ENCODE results near the gene GNA14. TPM values are rescaled to one million over a fixed set of nuclear protein-coding genes. Genes with fewer than 3 reads are reported as not detected.
"Not testable (repeated sequence)": the region's sequence is repeated elsewhere in the genome, so short reads cannot be mapped to it uniquely, and the experiment has no call there.

Gene GNA14
- total RNA-seq, 1 experiment from 2014 or later, result not detected

DNA sequence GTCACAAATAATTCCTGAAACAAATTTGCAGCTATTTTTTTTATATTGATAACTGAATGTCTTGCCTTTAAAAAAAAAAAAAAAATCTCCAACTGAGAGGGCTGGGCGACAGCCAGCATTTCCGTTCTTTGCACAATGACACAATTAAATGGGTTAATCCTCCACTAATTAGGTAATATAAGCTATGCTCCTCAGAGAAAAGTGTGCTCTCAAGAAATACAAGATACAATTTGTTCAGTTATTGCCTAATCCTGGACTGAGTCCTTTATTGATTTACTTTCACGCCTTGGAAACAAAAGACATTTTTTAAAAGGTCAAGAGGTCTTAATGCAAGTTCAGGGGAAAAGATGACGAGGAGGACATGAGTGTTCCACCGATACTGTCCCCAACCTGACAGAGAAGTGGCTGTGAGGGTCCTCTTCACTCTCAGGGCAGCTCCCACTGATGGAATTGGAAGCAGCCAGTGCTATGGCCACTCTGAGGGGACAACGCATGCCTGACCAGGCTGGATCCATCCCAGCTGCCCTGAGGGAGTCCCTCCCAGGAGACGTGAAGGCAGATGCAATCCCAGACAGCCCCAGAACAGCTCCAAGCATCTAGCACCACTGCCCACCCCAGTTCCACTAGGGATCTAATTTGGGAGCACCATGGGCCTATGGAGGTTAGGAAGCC, 220.7 kb downstream of the GNA14 start:
- no peaks in the 10 kb centered on the region for H3K36me3 ChIP-seq
- H3K9me3 ChIP-seq, result no peaks in the 10 kb centered on the region
- DNase-seq, result no peak
- H3K27me3 ChIP-seq, result no peaks in the 10 kb centered on the region
- H3K4me3 ChIP-seq, result no peak overlapping the region

DNA sequence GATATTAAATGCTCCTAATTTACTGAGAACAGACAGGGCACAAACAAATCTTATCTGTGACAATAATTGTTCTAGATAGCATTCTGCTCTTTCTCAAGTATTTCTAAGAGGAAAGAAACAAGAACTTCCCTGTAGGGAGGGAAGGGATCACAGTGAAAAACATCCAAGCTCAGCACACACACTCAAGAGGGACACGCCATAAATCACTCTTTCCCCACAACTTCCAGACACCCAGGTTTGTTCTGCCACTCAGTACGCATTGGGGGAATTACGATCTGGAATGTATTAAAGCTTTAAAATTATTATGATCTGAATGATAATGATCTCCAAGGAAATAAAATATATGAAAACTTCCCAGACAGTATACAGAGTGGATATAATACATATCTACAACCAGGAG, 221.4 kb downstream of the GNA14 start:
- Histone ChIP-seq H3K36me3 (no peaks in the 10 kb centered on the region), H3K4me3 (no peak overlapping the region), H3K9me3 (no peaks in the 10 kb centered on the region), H3K27me3 (no peaks in the 10 kb centered on the region)
- DNase-seq, result no peak

DNA sequence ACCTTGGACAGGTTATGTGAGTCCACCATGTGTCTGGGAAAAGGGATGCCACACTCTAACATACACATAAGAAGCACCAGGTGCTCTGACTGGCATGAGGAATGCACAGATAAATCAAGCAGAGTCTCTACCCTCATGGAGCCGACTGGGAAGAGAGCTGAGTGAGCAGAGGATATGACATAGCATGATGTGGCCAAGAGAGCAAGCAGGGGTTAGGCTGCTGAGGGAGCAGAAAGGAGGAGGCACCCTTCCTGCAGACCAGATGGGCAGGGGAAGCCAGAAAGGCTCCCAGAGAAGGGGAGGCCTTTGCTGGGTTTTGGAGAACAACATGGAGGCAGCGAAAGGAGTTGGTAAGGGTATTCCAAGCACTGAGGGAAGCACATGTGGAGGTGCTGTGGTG, 223.1 kb downstream of the GNA14 start:
- Histone ChIP-seq H3K36me3 (no peaks in the 10 kb centered on the region), H3K27me3 (no peaks in the 10 kb centered on the region), H3K4me3 (no peak overlapping the region), H3K9me3 (no peaks in the 10 kb centered on the region)
- DNase-seq, result no peak

DNA sequence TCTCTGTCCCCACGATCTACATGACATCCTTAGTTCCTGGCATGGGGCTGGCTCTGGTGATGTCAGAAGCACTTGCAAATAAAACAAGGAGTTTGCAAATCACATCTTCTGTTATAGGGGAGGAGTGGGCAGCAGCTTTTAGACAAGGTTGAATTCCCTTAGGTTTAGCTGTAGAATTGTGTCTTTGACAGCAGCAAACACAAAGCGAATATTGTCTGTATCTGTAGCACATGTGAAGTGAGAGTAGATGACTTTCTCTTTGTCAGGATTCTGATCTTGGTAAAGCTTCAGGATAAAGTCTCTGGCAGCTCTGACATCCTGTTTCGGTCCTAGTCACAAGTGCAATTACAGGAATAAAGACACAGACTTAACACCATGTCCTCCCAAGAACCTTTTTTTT, 224.3 kb downstream of the GNA14 start:
- H3K9me3 ChIP-seq, result no peaks in the 10 kb centered on the region
- H3K4me3 ChIP-seq, result no peak overlapping the region
- no peaks in the 10 kb centered on the region for H3K36me3 ChIP-seq
- no peak for DNase-seq
- no peaks in the 10 kb centered on the region for H3K27me3 ChIP-seq

DNA sequence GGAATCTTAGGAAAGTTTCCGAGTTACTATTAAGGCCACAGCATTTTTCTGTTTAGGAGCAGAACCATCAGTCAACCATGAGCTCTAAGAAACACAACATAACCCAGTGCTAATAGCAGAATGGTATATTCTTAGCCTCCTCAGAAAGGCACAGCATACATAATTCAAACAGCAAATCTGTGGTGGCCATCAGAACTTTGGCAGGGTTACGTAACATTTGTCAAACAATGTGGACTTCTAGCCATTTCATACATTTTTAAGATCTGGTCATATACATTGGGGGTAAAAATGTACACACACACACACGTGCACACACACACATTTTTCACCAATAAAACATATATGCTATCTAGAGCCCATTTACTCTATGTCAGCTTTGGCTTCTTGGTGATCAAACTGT, 225.2 kb downstream of the GNA14 start:
- Histone ChIP-seq H3K9me3 (no peaks in the 10 kb centered on the region), H3K27me3 (no peaks in the 10 kb centered on the region), H3K36me3 (no peaks in the 10 kb centered on the region), H3K4me3 (no peak overlapping the region)
- no peak for DNase-seq

DNA sequence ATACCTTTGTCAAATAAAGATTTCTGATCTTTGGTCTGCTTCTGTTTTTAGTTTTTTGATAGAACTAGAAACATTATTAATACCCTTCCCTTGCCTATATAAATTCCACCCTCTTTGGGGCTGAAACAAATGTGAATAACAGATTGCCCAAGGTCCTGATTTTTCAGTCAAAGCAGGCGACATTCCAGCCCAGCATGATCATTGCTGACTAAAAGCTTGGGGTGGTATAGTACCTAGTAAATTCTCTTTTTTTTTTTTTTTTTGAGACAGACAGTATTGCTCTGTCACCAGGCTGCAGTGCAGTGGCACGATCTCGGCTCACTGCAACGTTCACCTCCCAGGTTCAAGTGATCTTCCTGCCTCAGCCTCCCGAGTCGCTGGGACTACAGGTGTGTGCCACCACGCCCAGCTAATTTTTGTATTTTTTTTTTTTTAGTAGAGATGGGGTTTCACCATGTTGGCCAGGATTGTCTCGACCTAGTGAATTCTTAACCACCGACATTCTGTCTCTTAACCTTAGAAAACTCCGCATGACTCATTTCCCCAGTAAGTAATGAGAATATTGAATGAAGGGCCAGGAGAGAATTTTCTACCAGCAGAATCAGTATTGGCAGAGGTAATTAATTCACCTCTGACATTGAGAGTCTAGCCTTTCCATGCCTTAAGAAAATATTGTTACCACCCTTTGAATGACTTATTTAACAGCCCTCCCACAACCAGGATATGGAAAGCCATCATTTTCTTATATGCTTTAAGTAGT, 226.4 kb downstream of the GNA14 start:
- H3K4me3 ChIP-seq, result no peak overlapping the region
- H3K9me3 ChIP-seq, result no peaks in the 10 kb centered on the region
- DNase-seq, result no peak
- H3K27me3 ChIP-seq, result no peaks in the 10 kb centered on the region
- no peaks in the 10 kb centered on the region for H3K36me3 ChIP-seq

DNA sequence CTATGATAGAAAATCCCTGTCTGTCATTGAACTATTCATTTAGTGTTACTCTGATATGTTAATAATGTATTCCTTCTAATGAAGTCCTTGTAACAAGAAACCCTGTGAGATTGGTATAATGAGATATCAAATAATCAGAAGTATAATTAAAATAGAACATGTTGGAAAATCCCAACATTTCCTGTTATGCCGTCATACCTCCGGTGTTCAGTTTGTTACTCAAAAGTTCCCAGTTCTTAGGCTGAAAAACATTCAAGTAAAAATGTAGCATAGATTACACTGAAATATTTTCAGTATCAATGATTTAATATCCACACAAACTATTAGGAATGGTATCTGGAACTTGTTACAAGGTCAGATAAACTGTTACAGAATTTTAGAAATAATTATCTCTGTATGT, 227.5 kb downstream of the GNA14 start:
- Histone ChIP-seq H3K27me3 (no peaks in the 10 kb centered on the region), H3K9me3 (no peaks in the 10 kb centered on the region), H3K36me3 (no peaks in the 10 kb centered on the region), H3K4me3 (no peak overlapping the region)
- DNase-seq, result no peak

DNA sequence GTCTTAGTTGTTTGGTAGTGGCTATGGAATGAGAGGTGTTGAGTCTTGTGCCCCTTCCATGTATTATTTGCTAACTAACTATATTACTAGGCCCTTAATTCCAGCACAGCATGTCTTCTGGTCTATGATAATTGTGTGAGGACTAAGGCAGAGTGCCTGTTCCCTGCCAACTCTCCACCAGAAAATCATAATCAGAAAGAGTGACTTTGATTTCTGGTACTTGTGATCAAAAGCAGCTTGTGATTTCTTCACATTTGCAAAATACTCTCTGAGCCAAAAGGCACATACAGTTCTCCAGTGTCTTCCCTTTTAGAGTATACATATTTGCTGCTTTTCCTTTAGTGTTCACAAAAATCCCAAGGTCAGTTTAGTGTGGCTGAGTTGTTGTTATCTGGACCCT, 229.9 kb downstream of the GNA14 start:
- DNase-seq, result no peak

DNA sequence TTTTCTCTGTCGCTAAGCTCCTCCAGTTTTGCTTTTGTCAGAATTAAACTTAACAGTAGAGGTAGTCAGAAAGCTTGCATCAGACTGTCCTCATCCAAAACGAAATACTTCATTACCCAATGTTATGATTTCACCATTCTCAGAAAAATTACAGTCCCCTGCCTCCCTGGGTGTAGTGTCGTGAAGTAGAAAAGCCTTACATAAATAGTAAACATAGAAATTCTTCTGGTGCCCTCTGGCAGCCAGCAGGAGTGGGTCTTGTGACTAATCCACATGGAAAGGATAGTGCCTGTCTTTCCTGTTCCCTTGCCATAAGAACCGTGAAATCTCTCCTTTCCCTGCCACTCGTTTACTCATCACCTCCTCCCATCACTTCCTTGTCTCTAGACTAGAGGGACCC, 230.6 kb downstream of the GNA14 start:
- H3K9me3 ChIP-seq, result no peaks in the 10 kb centered on the region
- H3K27me3 ChIP-seq, result no peaks in the 10 kb centered on the region
- H3K4me3 ChIP-seq, result no peak overlapping the region
- H3K36me3 ChIP-seq, result no peaks in the 10 kb centered on the region
- peak; percentile 71 for DNase-seq

More for the DNA sequence above, 229.9 kb downstream of the GNA14 start:
- Histone ChIP-seq H3K27me3 (no peaks in the 10 kb centered on the region), H3K4me3 (no peak overlapping the region), H3K9me3 (no peaks in the 10 kb centered on the region), H3K36me3 (no peaks in the 10 kb centered on the region)

DNA sequence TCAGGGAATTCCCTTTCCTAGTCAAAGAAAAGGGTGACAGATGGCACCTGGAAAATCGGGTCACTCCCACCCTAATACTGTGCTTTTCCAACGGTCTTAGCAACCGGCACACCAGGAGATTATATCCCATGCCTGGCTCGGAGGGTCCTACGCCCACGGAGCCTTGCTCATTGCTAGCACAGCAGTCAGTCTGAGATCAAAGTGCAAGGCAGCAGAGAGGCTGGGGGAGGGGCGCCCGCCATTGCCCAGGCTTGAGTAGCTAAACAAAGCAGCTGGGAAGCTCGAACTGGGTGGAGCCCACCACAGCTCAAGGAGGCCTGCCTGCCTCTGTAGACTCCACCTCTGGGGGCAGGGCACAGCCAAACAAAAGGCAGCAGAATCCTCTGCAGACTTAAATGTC, 239.6 kb downstream of the GNA14 start:
- H3K36me3 ChIP-seq, H3K9me3 ChIP-seq, H3K4me3 ChIP-seq, H3K27me3 ChIP-seq, DNase-seq: not testable (repeated sequence)

DNA sequence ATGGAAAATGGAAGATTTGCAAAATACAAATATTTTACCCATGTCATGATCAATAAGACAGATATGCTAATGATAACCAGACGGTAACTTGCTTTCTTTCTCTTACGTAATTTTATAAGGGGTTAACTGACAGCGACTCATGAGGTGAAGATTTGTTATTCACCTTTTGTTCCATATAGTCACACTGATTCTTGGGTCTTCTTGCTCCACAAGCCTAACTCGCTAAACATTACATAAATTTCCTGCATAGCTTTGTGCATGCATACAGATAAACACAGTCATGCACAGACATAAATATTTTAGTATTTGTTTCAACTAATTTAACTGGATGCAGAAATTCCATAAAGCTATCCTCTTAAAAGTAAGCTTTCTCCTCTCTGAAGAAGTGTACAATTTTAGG, 244.9 kb downstream of the GNA14 start:
- Histone ChIP-seq H3K36me3 (no peaks in the 10 kb centered on the region), H3K4me3 (no peak overlapping the region), H3K9me3 (no peaks in the 10 kb centered on the region), H3K27me3 (no peaks in the 10 kb centered on the region)
- DNase-seq, result no peak

DNA sequence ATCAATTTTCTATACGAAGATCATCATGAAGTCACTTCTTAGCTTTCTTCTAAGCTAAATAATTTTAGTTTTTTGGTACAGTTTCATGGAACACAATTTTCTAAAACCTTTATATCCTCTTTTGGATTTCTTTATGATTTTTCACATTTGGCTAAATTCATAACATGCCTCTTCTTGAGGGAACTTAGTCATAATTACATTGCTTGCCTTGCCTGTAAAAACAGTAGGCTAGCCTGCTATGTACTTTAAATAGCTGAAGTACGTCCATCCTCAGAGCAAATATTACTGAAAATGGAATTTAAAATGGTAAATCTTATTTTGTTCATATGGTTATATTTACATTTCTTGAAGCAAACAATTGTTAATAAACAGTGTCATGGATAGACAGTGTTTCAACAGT, 245.8 kb downstream of the GNA14 start:
- H3K9me3 ChIP-seq, result no peaks in the 10 kb centered on the region
- DNase-seq, result no peak
- no peaks in the 10 kb centered on the region for H3K27me3 ChIP-seq
- H3K4me3 ChIP-seq, result no peak overlapping the region
- H3K36me3 ChIP-seq, result no peaks in the 10 kb centered on the region

DNA sequence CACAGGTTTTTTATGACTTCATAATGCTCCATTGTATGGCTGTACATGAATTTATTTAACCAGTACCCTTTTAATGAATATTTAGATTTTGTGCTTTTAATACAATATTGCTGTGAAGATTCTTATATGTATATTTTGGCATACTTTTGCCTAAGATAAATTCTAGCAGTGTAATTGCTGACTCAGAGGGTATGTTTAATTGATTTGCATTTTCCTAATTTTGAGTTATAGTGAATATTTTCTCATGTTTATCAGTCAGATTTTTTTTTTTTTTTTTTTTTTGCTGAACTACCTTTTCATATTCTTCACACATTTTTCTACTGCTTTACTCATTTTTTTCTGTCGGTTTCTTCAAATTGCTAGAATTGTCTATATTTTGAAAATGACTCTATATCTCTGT, 248.2 kb downstream of the GNA14 start:
- Histone ChIP-seq H3K27me3 (no peaks in the 10 kb centered on the region), H3K36me3 (no peaks in the 10 kb centered on the region), H3K4me3 (no peak overlapping the region), H3K9me3 (no peaks in the 10 kb centered on the region)
- no peak for DNase-seq

DNA sequence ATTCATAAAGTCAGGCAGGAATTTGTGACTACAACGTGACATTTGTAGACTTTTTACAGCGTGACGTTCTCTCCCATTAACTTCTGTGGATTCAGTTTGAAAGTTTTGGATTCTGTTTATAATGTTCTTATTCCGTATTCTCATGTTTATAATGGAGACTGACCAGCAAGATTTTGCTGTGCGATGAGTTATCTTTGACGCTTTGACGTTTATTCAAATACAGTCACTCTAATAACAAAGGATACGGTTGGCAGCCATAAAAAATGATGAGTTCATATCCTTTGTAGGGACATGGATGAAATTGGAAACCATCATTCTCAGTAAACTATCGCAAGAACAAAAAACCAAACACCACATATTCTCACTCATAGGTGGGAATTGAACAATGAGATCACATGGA, 249.5 kb downstream of the GNA14 start:
- H3K36me3 ChIP-seq, DNase-seq, H3K27me3 ChIP-seq, H3K4me3 ChIP-seq, H3K9me3 ChIP-seq: not testable (repeated sequence)

DNA sequence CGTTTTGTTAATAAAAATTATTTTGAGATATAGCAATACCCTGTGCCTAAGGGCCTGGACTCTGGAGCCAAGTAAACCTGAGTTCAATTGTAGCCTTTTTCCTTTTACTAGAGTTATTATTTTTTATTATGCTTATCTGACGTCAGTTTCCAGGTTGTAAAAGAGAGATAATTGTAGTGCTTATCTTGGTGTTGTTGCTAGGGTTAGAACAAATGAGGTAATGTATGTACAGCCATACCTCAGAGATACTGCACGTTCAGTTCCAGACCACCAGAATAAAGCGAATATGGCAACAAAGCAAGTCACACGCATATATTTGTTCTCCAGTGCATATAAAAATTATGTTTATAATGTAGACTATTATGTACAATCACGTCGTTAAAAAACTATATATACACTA, 255.8 kb downstream of the GNA14 start:
- Histone ChIP-seq H3K36me3 (no peaks in the 10 kb centered on the region), H3K27me3 (no peaks in the 10 kb centered on the region), H3K9me3 (no peaks in the 10 kb centered on the region), H3K4me3 (no peak overlapping the region)
- DNase-seq, result no peak

DNA sequence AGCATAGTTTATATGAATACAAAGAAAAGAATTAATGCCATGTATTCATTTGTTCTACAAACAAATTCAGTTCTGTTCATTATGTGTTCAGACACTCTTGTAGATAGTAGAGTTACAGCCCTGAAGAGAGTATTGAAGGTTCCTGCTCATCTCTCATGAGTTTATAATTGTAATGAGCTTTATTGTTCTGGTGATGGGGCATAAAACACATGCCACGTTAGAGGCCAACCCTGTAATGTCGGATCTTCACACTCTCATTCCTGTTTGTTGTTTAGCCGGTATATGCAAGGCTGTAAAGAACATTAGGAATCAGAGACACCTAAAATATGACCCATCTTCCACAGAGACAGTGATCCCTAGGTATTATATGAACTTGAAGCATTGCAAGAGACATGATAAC, 256.3 kb downstream of the GNA14 start:
- no peaks in the 10 kb centered on the region for H3K27me3 ChIP-seq
- no peaks in the 10 kb centered on the region for H3K9me3 ChIP-seq
- no peak for DNase-seq
- H3K4me3 ChIP-seq, result no peak overlapping the region
- no peaks in the 10 kb centered on the region for H3K36me3 ChIP-seq

DNA sequence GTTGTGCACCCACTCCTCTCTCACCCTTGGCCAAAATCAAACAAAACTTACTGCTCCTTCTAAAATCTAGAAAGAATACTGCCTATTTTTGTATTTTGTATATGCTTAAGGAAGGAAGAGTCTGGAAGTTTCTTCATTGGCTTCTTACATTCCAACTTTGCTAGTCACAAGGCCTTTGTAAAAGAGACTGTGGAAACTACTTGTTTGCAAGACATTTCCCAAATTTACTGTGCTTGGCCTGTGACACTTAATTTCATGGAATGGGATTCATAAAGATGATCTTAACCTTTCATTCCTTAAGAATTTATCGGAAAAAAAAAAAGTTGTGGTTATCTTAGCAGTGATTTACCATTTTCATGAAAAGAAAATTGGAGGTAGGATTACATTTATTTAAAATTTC, 261.9 kb downstream of the GNA14 start:
- no peak for DNase-seq
- Histone ChIP-seq H3K4me3 (no peak overlapping the region), H3K36me3 (no peaks in the 10 kb centered on the region), H3K27me3 (no peaks in the 10 kb centered on the region), H3K9me3 (no peaks in the 10 kb centered on the region)

DNA sequence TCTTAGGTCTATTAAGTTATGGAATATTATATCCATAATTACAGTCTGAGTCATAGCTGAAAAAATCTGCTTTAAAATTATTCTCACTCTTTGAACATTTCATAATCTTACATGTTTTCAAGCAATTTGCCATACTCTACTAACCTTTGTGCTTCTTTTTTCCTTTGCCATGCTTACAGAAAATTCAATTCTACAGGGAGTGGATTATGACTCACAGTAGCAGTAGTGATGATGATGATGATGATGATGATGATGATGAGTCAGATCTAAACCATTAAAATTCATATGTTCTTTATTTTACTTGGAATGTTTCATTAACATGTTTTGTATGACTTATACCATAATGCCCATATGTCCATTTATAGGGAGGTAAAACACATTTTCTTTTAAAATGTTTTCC, 263.7 kb downstream of the GNA14 start:
- no peak for DNase-seq
- Histone ChIP-seq H3K9me3 (no peaks in the 10 kb centered on the region), H3K36me3 (no peaks in the 10 kb centered on the region), H3K27me3 (no peaks in the 10 kb centered on the region), H3K4me3 (no peak overlapping the region)

Measured in MG63 (cell line).